ENCODE results near the gene PKP2.

DNA sequence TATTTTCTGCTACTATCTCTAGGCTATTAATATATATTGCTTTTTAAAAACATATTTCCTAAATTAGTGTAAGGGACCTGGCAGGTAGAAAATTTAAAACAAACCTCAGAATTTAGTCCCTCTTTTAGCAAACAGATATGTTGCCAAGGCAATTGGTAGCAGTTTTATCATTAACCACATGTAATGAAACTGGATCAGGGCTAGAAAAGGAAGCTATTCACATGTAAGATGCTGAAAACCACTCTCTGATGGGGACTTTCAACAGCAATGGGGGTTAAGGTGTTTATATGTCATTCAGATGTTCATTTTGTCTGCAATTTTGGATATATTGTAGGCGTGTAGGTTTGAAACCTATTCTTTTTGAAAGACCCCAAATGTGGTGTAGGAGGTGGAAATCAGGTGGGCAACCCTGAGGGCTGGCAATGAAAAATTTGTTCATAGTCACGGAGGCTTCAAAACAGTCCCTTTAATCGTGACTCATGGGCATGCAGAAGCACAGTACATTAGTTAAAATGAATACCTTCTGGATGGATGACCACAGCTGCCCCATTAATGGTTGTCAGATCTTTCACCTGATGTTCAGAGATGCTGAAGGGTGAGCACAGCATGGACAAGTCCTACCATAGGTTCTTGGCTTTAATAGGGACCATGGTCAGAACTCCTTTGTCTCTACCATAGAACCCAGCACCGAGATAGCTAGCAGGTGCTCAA lies 5.9 kb upstream of the PKP2 start:
- TF ChIP-seq EZH2 (IDR thresholded peaks at IDR 0.05; ENCODE audit: borderline replicate concordance, low read depth, low read length, poor library complexity, severe bottlenecking): no peak
- TF ChIP-seq, protein P1, sequence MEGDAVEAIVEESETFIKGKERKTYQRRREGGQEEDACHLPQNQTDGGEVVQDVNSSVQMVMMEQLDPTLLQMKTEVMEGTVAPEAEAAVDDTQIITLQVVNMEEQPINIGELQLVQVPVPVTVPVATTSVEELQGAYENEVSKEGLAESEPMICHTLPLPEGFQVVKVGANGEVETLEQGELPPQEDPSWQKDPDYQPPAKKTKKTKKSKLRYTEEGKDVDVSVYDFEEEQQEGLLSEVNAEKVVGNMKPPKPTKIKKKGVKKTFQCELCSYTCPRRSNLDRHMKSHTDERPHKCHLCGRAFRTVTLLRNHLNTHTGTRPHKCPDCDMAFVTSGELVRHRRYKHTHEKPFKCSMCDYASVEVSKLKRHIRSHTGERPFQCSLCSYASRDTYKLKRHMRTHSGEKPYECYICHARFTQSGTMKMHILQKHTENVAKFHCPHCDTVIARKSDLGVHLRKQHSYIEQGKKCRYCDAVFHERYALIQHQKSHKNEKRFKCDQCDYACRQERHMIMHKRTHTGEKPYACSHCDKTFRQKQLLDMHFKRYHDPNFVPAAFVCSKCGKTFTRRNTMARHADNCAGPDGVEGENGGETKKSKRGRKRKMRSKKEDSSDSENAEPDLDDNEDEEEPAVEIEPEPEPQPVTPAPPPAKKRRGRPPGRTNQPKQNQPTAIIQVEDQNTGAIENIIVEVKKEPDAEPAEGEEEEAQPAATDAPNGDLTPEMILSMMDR (conservative IDR thresholded peaks at IDR 0.05; ENCODE audit: low read depth, low read length): no peak
